Stimulated activated memory B cell treated with anti-CD40 and anti-IgM and Interleukin-4, amounts not matched to agents 10 μg/mL and 1 μg/mL and 100 μg/mL, for 72 hours (primary cell): Measurements from ENCODE around the gene DEFB132.
"Not testable (repeated sequence)": the region's sequence is repeated elsewhere in the genome, so short reads cannot be mapped to it uniquely, and the experiment has no call there.

Experiments used
- ATAC-seq: fragments of 150-1000 bp; cut with Tn5 transposase; 2 replicates; pipeline ENCODE4 v1.10.0; 2021
- H3K27ac Mint-ChIP-seq: one replicate; pipeline ENCODE4 v1.8.0; 2022; ENCODE audit warnings: mild to moderate bottlenecking, mixed read lengths
- H3K27me3 Mint-ChIP-seq: one replicate; pipeline ENCODE4 v1.8.0; 2022; ENCODE audit warnings: mixed read lengths
- H3K36me3 Mint-ChIP-seq: one replicate; pipeline ENCODE4 v1.8.0; 2022; ENCODE audit warnings: mixed read lengths
- H3K4me1 Mint-ChIP-seq: one replicate; pipeline ENCODE4 v1.8.0; 2022; ENCODE audit warnings: mixed read lengths
- H3K4me3 Mint-ChIP-seq: one replicate; pipeline ENCODE4 v1.8.0; 2022; ENCODE audit warnings: mild to moderate bottlenecking, moderate library complexity, mixed read lengths
- H3K9me3 Mint-ChIP-seq: one replicate; pipeline ENCODE4 v1.8.0; 2022; ENCODE audit warnings: mixed read lengths

The DEFB132 gene

GRCh38 chr20:257419-257818 lies at the start of gene DEFB132:
Gene DEFB132, plus strand, starts transcription at chr20:257724. Its CDS starts 55 bp downstream, at chr20:257779.
- Mint-ChIP-seq H3K36me3 (no peaks in the 10 kb centered on the region), H3K27ac (no peak within 1 kb of the TSS), H3K27me3 (peaks cover 14% of the 10 kb centered on the region), H3K4me1 (no peaks in the 10 kb centered on the region), H3K9me3 (no peaks in the 10 kb centered on the region), H3K4me3 (no peak within 1 kb of the TSS)
- ATAC-seq, result no peak

GRCh38 chr20:208942-209566 lies 48.5 kb upstream of the DEFB132 start:
- H3K4me3 Mint-ChIP-seq, result no peak overlapping the region
- peak; percentile 68 for ATAC-seq
- H3K9me3 Mint-ChIP-seq, result no peaks in the 10 kb centered on the region
- no peaks in the 10 kb centered on the region for H3K4me1 Mint-ChIP-seq
- no peaks in the 10 kb centered on the region for H3K27me3 Mint-ChIP-seq
- H3K27ac Mint-ChIP-seq, result no peak overlapping the region
- no peaks in the 10 kb centered on the region for H3K36me3 Mint-ChIP-seq

GRCh38 chr20:210809-211502 lies 46.6 kb upstream of the DEFB132 start:
- no peaks in the 10 kb centered on the region for H3K27me3 Mint-ChIP-seq
- H3K4me1 Mint-ChIP-seq, result no peaks in the 10 kb centered on the region

GRCh38 chr20:214383-214782 lies 43.1 kb upstream of the DEFB132 start:
- no peaks in the 10 kb centered on the region for H3K36me3 Mint-ChIP-seq
- peaks cover 6% of the 10 kb centered on the region for H3K27me3 Mint-ChIP-seq
- no peak for ATAC-seq
- H3K4me3 Mint-ChIP-seq, result no peak overlapping the region
- no peaks in the 10 kb centered on the region for H3K4me1 Mint-ChIP-seq
- H3K27ac Mint-ChIP-seq, result no peak overlapping the region
- H3K9me3 Mint-ChIP-seq, result no peaks in the 10 kb centered on the region

More at GRCh38 chr20:210809-211502, 46.6 kb upstream of the DEFB132 start:
- H3K4me3 Mint-ChIP-seq, result no peak overlapping the region
- H3K36me3 Mint-ChIP-seq, result no peaks in the 10 kb centered on the region
- H3K27ac Mint-ChIP-seq, result no peak overlapping the region
- H3K9me3 Mint-ChIP-seq, result no peaks in the 10 kb centered on the region
- no peak for ATAC-seq

- H3K4me1 Mint-ChIP-seq, result no peaks in the 10 kb centered on the region
- H3K9me3 Mint-ChIP-seq, result no peaks in the 10 kb centered on the region
- H3K27ac Mint-ChIP-seq, result no peak overlapping the region
- peaks cover 21% of the 10 kb centered on the region for H3K27me3 Mint-ChIP-seq
- H3K36me3 Mint-ChIP-seq, result no peaks in the 10 kb centered on the region
- no peak overlapping the region for H3K4me3 Mint-ChIP-seq
- no peak for ATAC-seq
These were observed 41.7 kb upstream of the DEFB132 start for GRCh38 chr20:215796-216195.

GRCh38 chr20:217266-217665 lies 40.3 kb upstream of the DEFB132 start:
- Mint-ChIP-seq H3K4me1 (no peaks in the 10 kb centered on the region), H3K4me3 (no peak overlapping the region), H3K9me3 (no peaks in the 10 kb centered on the region), H3K27me3 (peaks cover 32% of the 10 kb centered on the region), H3K27ac (no peak overlapping the region), H3K36me3 (no peaks in the 10 kb centered on the region)
- ATAC-seq, result no peak

- H3K27me3 Mint-ChIP-seq, result peaks cover 32% of the 10 kb centered on the region
These were observed 38.0 kb upstream of the DEFB132 start for GRCh38 chr20:219290-220115.

GRCh38 chr20:221258-221830 lies 36.2 kb upstream of the DEFB132 start:
- Mint-ChIP-seq H3K9me3 (peaks cover 3% of the 10 kb centered on the region), H3K4me3 (no peak overlapping the region), H3K27me3 (peaks cover 32% of the 10 kb centered on the region), H3K27ac (no peak overlapping the region), H3K4me1 (no peaks in the 10 kb centered on the region), H3K36me3 (no peaks in the 10 kb centered on the region)
- no peak for ATAC-seq

More at GRCh38 chr20:219290-220115, 38.0 kb upstream of the DEFB132 start:
- no peaks in the 10 kb centered on the region for H3K9me3 Mint-ChIP-seq
- no peak for ATAC-seq
- no peaks in the 10 kb centered on the region for H3K36me3 Mint-ChIP-seq
- no peaks in the 10 kb centered on the region for H3K4me1 Mint-ChIP-seq
- no peak overlapping the region for H3K4me3 Mint-ChIP-seq
- no peak overlapping the region for H3K27ac Mint-ChIP-seq

- Mint-ChIP-seq H3K27me3 (peaks cover 10% of the 10 kb centered on the region), H3K4me1 (peaks cover 21% of the 10 kb centered on the region)
- ATAC-seq, H3K4me3 Mint-ChIP-seq, H3K27ac Mint-ChIP-seq, H3K9me3 Mint-ChIP-seq, H3K36me3 Mint-ChIP-seq: not testable (repeated sequence)
These were observed 31.6 kb upstream of the DEFB132 start for GRCh38 chr20:225879-226278.

- no peaks in the 10 kb centered on the region for H3K27me3 Mint-ChIP-seq
- H3K27ac Mint-ChIP-seq, result peak within 1 kb of the TSS; percentile 82
- peaks cover 21% of the 10 kb centered on the region for H3K4me1 Mint-ChIP-seq
- no peak within 1 kb of the TSS for H3K4me3 Mint-ChIP-seq
- no peak for ATAC-seq
- no peaks in the 10 kb centered on the region for H3K36me3 Mint-ChIP-seq
- H3K9me3 Mint-ChIP-seq, result peaks cover 4% of the 10 kb centered on the region
These were observed 30.6 kb upstream of the DEFB132 start, which contains the start of gene DEFB129 for GRCh38 chr20:226958-227357. Gene DEFB129, plus strand, starts transcription at chr20:227258. Its CDS starts 31 bp downstream, at chr20:227289.

- Mint-ChIP-seq H3K27me3 (no peaks in the 10 kb centered on the region), H3K36me3 (no peaks in the 10 kb centered on the region), H3K27ac (peak overlapping the region; percentile 82), H3K4me3 (no peak overlapping the region), H3K4me1 (peaks cover 21% of the 10 kb centered on the region), H3K9me3 (peaks cover 6% of the 10 kb centered on the region)
- ATAC-seq, result no peak
These were observed 30.0 kb upstream of the DEFB132 start for GRCh38 chr20:227439-228105.

GRCh38 chr20:235891-236290 lies 21.6 kb upstream of the DEFB132 start:
- H3K27me3 Mint-ChIP-seq, result no peaks in the 10 kb centered on the region
- no peak for ATAC-seq
- no peak overlapping the region for H3K27ac Mint-ChIP-seq
- no peak overlapping the region for H3K4me3 Mint-ChIP-seq
- peaks cover 2% of the 10 kb centered on the region for H3K9me3 Mint-ChIP-seq
- peaks cover 7% of the 10 kb centered on the region for H3K4me1 Mint-ChIP-seq
- H3K36me3 Mint-ChIP-seq, result no peaks in the 10 kb centered on the region

GRCh38 chr20:237489-237888 lies 20.0 kb upstream of the DEFB132 start:
- Mint-ChIP-seq H3K27ac (peak overlapping the region; percentile 77), H3K27me3 (no peaks in the 10 kb centered on the region), H3K4me1 (peaks cover 7% of the 10 kb centered on the region), H3K9me3 (no peaks in the 10 kb centered on the region), H3K36me3 (no peaks in the 10 kb centered on the region), H3K4me3 (peak overlapping the region; percentile 62)
- peak; percentile 68 for ATAC-seq

- Mint-ChIP-seq H3K27me3 (no peaks in the 10 kb centered on the region), H3K4me3 (peak overlapping the region; percentile 62), H3K4me1 (peaks cover 7% of the 10 kb centered on the region), H3K36me3 (no peaks in the 10 kb centered on the region), H3K9me3 (no peaks in the 10 kb centered on the region), H3K27ac (peak overlapping the region; percentile 77)
- ATAC-seq, result peak; percentile 75
These were observed 19.6 kb upstream of the DEFB132 start for GRCh38 chr20:237929-238328.

GRCh38 chr20:242905-243304 lies 14.6 kb upstream of the DEFB132 start:
- Mint-ChIP-seq H3K4me3 (no peak overlapping the region), H3K27me3 (peaks cover 7% of the 10 kb centered on the region), H3K9me3 (no peaks in the 10 kb centered on the region), H3K27ac (no peak overlapping the region), H3K4me1 (no peaks in the 10 kb centered on the region), H3K36me3 (peaks cover 4% of the 10 kb centered on the region)
- no peak for ATAC-seq
